WI38 (cell line): ENCODE data around the gene UEVLD.

Experiments
- H3K4me3 ChIP-seq: 2 replicates; pipeline ENCODE4 v1.5.1; 2011; ENCODE audit warnings: low read depth, mild to moderate bottlenecking, control low read depth, low read length
- CTCF ChIP-seq: IDR thresholded peaks from 2 replicates; pipeline ENCODE4 v1.5.1; 2012; ENCODE audit warnings: low read depth, mild to moderate bottlenecking, control low read depth, low read length

The UEVLD gene

GRCh38 chr11:18524248-18524647 lies 64.3 kb downstream of the UEVLD start:
- no peak for TF ChIP-seq CTCF
- H3K4me3 ChIP-seq = no peak overlapping the region

DNA sequence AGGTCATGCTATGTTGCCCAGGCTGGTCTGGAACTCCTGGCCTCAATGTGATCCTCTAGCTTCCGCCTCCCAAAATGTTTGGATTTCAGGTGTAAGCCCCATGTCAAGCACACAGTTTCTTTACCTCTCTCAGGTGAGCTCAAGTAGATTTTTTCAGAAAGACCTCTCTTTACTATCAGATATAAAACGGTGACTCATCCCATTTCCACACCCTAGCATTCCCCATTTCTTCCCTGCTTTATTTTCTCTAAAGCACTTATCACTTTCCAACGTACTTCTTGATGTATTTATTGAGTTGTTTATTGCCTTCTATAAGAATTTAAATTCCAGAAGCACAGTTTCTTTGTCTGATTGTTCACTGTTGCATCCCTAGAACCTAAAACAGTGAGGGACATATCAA lies 65.5 kb downstream of the UEVLD start:
- no peak for TF ChIP-seq CTCF
- H3K4me3 ChIP-seq = no peak overlapping the region

- H3K4me3 ChIP-seq = no peak overlapping the region
- no peak for TF ChIP-seq CTCF
These were observed 66.1 kb downstream of the UEVLD start for GRCh38 chr11:18522388-18522787.

- no peak for TF ChIP-seq CTCF
- no peak overlapping the region for H3K4me3 ChIP-seq
These were observed 67.4 kb downstream of the UEVLD start for GRCh38 chr11:18521122-18521521.

DNA sequence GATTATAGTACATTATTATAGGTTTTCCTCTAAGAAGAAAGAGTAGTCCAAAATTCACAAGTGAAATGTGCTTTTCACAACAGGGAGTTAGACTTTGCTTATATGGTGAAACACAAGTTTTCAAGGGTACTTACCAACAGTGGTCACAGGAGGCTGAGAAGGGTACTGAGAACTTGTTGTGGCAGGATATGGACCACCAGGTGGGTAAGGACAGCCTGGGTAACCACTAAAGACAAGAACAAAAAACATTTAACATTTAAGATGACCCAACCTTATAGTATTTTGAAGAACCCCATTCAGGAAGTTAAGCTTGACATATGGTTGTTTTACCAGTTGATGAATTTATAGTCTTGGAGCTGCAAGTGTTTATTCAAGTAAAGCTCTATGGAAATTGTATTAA lies 86.2 kb downstream of the UEVLD start:
- H3K4me3 ChIP-seq = no peak overlapping the region
- no peak for TF ChIP-seq CTCF

GRCh38 chr11:18501629-18502028 lies 86.9 kb downstream of the UEVLD start:
- no peak overlapping the region for H3K4me3 ChIP-seq
- TF ChIP-seq CTCF = no peak

- H3K4me3 ChIP-seq = no peak overlapping the region
- TF ChIP-seq CTCF = no peak
These were observed 90.5 kb downstream of the UEVLD start for GRCh38 chr11:18498039-18498438.

- TF ChIP-seq CTCF = no peak
- H3K4me3 ChIP-seq = no peak overlapping the region
These were observed 92.8 kb downstream of the UEVLD start for GRCh38 chr11:18495703-18496102.
